ENCODE data around the gene PSMG3.
"Not testable (repeated sequence)": the region's sequence is repeated elsewhere in the genome, so short reads cannot be mapped to it uniquely, and the experiment has no call there.

The PSMG3 gene

DNA sequence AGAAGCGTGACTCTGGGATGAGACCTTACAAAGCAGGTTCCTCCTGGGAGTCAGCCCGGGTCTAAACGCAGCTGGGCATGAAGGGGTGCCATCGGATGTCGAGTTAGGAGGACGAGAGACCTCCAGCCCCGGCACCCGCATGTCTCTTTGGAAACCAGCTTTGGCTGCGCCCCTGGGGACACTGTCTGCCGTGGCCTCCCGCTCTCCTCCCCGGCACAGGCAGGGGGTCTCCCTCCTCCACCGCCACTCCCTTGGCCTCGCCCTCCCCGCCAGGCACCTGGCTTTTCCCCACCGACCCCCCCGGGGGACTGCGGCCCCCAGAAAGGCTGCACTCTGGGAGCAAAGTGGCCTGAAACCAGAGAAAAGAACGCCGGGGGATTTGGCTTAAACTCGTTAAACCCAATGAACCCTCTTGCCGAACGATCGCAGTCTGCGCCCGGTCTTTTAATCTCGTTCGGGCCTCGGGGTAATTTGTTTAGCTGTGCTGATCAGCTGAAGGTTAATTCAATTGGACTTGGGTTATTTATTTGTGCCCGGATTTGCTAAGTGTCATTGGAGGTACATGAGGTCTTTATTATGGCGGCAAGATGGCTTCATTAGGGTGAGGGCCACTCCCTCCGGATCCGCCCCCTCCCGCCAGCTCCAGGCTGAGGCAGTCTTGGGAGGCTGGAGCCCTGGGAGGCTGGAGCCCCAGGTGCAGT lies 16.4 kb upstream of the PSMG3 start:
- TF ChIP-seq, protein P1, sequence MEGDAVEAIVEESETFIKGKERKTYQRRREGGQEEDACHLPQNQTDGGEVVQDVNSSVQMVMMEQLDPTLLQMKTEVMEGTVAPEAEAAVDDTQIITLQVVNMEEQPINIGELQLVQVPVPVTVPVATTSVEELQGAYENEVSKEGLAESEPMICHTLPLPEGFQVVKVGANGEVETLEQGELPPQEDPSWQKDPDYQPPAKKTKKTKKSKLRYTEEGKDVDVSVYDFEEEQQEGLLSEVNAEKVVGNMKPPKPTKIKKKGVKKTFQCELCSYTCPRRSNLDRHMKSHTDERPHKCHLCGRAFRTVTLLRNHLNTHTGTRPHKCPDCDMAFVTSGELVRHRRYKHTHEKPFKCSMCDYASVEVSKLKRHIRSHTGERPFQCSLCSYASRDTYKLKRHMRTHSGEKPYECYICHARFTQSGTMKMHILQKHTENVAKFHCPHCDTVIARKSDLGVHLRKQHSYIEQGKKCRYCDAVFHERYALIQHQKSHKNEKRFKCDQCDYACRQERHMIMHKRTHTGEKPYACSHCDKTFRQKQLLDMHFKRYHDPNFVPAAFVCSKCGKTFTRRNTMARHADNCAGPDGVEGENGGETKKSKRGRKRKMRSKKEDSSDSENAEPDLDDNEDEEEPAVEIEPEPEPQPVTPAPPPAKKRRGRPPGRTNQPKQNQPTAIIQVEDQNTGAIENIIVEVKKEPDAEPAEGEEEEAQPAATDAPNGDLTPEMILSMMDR (IDR thresholded peaks at IDR 0.05; ENCODE audit: extremely low read depth, missing control alignments) = no peak
- DNase-seq (ENCODE audit: low spot score) = no peak

DNA sequence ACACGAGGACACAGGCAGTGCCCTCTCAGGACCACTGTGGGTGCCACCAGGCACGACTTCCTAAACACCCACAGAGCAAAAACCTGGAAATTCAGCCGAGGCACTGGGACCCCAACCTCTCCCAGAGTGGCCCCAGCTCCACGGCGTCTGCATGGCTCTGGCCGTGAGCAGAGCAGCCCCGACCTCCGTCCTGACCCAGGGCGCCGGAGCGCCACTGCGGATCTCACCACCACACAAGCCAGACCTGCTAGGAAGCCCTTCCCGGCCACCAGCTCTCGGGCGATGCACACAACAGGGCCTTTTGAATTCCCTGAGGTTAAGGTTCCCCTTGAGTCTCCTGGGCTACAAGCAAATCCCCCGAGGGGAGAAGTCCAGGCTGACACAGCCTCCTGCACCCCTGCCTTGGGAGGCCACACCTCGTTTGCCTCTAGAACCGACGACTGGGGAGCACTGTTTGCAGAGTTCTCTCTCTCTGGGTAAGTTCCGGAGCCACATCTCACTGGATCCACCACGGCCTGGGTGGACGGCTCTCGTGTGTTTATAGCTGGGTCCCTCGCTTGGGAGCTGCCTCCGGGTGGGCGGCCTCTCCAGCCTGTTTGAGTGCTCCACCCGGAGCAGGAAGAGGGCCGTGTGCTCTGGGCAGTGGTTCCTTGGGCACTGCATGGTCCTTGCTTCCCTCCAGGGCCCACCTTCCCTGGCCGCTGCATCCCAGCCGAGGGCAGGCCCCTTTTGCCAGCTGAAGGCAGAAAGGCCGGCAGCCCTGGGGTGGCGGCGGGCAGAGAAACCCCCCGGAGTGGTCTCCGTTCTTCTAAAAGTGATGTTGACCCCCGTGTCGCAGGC lies 15.5 kb upstream of the PSMG3 start:
- TF ChIP-seq, protein P1 (IDR thresholded peaks at IDR 0.05; ENCODE audit: extremely low read depth, missing control alignments) = no peak

DNA sequence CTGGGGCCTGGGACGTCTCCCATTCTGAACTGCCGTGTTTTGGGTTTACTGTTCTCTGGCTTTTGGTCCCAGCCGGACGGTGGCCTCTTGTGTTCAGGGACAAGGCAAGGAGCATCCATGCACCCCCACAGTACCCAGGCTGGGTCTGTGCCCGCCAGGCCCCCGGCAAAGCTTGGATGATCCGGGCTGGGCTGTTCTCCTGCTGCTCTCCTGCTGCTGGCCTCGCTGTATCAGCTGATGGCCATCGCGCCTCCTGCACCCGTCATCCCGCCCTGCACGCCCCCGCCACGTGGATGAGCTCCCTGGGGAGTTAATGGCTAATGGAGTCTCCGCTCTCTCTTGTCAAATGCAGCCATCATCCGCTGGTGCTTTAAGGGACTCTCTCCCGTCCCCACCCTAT lies 14.9 kb upstream of the PSMG3 start:
- TF ChIP-seq, protein P1 (IDR thresholded peaks at IDR 0.05; ENCODE audit: extremely low read depth, missing control alignments) = no peak

More for the DNA sequence above, 15.5 kb upstream of the PSMG3 start:
- no peak for DNase-seq (ENCODE audit: low spot score)

DNA sequence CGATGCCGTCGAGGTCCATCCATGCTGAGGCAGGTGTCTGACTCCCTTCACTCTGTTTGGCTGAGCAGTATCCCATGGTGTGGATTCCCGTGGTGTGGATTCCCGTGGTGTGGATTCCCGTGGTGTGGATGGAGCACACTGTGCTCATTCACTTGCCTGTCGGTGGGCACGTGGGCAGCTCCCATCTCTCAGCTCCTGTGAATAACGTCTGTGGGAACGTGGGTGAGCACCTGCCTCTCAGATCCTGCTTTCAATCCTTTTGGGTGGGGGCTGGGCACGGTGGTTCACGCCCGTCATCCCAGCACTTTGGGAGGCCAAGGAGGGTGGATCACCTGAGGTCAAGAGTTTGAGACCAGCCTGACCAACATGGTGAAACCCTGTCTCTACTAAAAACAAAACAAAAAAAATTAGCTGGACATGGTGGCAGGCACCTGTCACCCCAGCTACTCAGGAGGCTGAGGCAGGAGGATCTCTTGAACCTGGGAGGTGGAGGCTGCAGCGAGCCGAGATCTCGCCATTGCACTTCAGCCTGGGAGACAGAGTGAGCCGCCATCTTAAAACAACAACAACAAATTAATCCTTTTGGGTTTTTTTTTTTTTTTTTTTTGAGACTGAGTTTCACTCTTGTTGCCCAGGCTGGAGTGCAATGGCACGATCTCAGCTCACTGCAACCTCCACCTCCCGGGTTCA lies 13.6 kb upstream of the PSMG3 start:
- not testable (repeated sequence) for DNase-seq (ENCODE audit: low spot score)

More for the DNA sequence above, 14.9 kb upstream of the PSMG3 start:
- no peak for DNase-seq (ENCODE audit: low spot score)

DNA sequence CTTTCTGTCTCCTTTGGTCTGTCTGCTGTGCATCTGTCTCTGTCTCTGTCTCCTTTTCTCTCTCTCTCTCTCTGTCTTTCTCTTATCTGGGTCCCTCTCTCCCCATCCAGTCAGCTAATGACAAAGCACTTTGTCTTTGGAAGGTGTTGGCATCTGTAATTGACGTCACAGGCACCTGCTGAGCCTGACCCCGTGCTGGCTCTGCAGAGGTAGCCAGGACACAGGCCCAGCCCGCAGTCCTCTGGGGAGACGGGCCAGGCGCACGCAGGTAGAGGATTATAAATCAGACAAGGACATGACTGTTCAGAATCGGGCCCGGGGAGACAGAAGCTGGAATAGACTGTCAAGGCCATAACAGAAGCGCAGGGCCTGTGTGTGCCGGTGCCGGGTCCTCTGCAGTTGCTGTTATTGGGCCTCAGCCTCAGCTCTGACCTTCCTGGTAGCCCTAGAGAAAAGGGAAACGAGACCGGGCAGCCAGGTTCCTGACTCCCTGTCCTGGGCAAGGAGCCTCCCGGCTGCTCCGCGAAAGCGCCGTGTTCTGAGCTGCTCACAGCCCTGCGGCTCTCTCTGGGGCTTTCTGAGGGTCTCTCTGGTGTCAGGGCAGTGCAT lies 10.7 kb upstream of the PSMG3 start:
- no peak for DNase-seq (ENCODE audit: low spot score)
- TF ChIP-seq, protein P1 (IDR thresholded peaks at IDR 0.05; ENCODE audit: extremely low read depth, missing control alignments) = no peak

DNA sequence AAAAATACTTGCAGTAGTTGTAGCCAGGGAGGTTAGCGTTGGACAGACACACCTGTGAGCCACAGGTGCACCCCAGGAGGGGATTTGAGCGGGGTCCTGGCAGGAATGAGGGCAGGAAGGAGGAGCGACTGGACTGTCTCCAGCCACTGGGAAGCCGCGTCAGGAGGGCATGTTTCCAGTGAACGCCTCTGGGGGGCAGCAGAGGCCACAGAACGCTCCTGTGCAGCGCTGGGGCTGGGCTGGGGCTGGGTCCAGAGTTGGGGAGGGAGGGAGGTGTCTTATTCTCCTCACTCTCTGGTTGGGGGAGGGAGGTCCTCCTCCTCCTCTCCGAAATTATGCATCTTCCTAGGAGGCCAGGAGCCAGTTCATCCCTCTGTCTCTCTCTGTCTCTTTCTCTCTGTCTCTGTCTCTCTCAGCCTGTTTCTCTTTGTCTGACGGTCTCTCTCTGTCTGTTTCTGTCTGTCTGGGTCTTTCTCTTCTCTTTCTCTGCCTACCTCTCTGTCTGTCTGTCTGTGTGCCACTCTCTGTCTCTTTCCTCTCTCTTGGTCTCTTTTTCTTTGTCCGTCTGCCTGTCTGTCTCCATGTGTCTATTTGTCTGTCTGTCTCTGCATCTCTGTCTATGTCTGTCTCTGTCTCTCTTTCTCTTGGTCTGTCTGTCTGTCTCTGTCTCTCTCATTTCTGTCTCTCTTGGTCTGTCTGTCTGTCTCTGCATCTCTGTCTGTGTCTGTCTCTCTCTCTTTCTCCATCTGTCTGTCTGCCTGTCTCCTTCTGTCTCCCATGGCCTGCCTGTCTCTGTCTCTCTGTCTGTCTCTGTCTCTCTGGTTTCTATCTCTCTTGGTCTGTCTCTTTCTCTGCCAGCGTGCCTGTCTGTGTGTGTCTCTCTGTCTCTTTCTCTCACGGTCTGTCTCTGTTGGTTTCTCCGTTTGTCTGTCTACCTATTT lies 9.9 kb upstream of the PSMG3 start:
- TF ChIP-seq, protein P1 (IDR thresholded peaks at IDR 0.05; ENCODE audit: extremely low read depth, missing control alignments) = peak; percentile 93
- DNase-seq (ENCODE audit: low spot score) = peak; percentile 84

DNA sequence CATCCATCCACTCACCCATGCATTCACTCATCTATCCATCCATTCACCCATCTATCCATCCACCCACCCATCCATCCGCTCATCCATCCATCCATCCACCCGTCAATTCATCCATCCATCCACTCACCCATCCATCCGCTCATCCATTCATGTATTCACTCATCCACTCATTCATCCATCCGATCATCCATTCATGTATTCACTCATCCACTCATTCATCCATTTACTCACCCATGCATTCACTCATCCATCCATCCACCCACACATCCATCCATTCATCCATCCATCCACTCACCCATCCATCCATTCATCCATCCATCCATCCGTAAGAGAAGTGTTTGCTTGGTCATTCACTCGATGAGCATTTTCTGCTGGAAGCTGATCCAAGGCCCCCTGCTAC lies 8.7 kb upstream of the PSMG3 start:
- TF ChIP-seq, protein P1 (IDR thresholded peaks at IDR 0.05; ENCODE audit: extremely low read depth, missing control alignments) = no peak
- no peak for DNase-seq (ENCODE audit: low spot score)

Measured in GM20000 (cell line).